Measurements from ENCODE around the gene ZBTB16. TPM values are rescaled to one million over a fixed set of nuclear protein-coding genes. Genes with fewer than 3 reads are reported as not detected.

ZBTB16 gene
- total and polyA plus RNA-seq, 5 donors: 49.8 to 89.7 (median 75.5) TPM

- ATAC-seq (peak; percentile 67 to 76), DNase-seq (peak in 1 of 3 donors; percentile 69)
- intact Hi-C loops (cut with DNase I): no loop called here
- Histone ChIP-seq H3K9me3 (ENCODE audit: control insufficient read depth, low read length) (no peaks in the 10 kb centered on the region), H3K4me1 (ENCODE audit: control insufficient read depth, insufficient read depth, low read length) (peaks cover 44% of the 10 kb centered on the region), H3K4me3 (ENCODE audit: low read length) (no peak overlapping the region), H3K27me3 (ENCODE audit: control insufficient read depth, insufficient read depth) (no peaks in the 10 kb centered on the region), H3K27ac (ENCODE audit: low read length) (peak overlapping the region; percentile 20)
- WGBS: 53% methylated on average over 6 of the region's 6 CpGs
Observed at GRCh38 chr11:114215871-114216795, 156.6 kb downstream of the ZBTB16 start.

DNA sequence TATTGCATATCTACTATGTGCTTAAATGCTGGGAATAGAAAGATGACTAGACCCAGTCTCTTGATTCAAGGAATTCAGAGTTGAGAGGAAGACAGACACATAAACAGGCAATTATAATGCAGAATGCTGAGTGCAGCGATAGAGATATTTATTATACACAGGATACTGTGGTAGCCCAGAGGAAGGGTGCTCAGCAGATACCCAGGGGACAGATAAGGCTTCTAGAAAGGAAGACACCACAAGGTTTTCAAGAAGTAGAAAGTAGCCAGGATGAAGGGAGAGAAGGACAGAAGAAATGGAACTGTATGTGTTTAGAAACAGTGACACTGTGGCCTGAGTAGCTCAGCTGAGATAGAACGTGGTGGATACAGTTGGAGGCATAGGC lies 157.3 kb downstream of the ZBTB16 start:
- no peak overlapping the region for H3K4me3 ChIP-seq (ENCODE audit: low read length)
- no peak overlapping the region for H3K27ac ChIP-seq (ENCODE audit: low read length)
- no peak for ATAC-seq
- H3K9me3 ChIP-seq (ENCODE audit: control insufficient read depth, low read length): no peaks in the 10 kb centered on the region
- no peak for DNase-seq
- WGBS: 75% methylated on average over 2 of the region's 2 CpGs
- intact Hi-C loops (cut with DNase I): no loop called here
- H3K4me1 ChIP-seq (ENCODE audit: control insufficient read depth, insufficient read depth, low read length): peaks cover 44% of the 10 kb centered on the region
- H3K27me3 ChIP-seq (ENCODE audit: control insufficient read depth, insufficient read depth): no peaks in the 10 kb centered on the region

GRCh38 chr11:114218508-114218907 lies 159.0 kb downstream of the ZBTB16 start:
- Histone ChIP-seq H3K27ac (ENCODE audit: low read length) (no peak overlapping the region), H3K9me3 (ENCODE audit: control insufficient read depth, low read length) (no peaks in the 10 kb centered on the region), H3K4me1 (ENCODE audit: control insufficient read depth, insufficient read depth, low read length) (peaks cover 44% of the 10 kb centered on the region), H3K4me3 (ENCODE audit: low read length) (no peak overlapping the region), H3K27me3 (ENCODE audit: control insufficient read depth, insufficient read depth) (no peaks in the 10 kb centered on the region)
- no peak for DNase-seq
- WGBS: 86% methylated on average over 3 of the region's 3 CpGs
- intact Hi-C loops (cut with DNase I): no loop called here
- no peak for ATAC-seq

- no peaks in the 10 kb centered on the region for H3K27me3 ChIP-seq (ENCODE audit: control insufficient read depth, insufficient read depth)
- peak overlapping the region; percentile 66 for H3K27ac ChIP-seq (ENCODE audit: low read length)
- no peak overlapping the region for H3K4me3 ChIP-seq (ENCODE audit: low read length)
- intact Hi-C loops (cut with DNase I): no loop called here
- ATAC-seq (peak; percentile 68 to 87), DNase-seq (peak in 2 of 3 donors; percentile 66 to 76)
- H3K9me3 ChIP-seq (ENCODE audit: control insufficient read depth, low read length): no peaks in the 10 kb centered on the region
- WGBS: 35% methylated on average over 6 of the region's 6 CpGs
- peaks cover 44% of the 10 kb centered on the region for H3K4me1 ChIP-seq (ENCODE audit: control insufficient read depth, insufficient read depth, low read length)
Observed at GRCh38 chr11:114219559-114220349, 160.2 kb downstream of the ZBTB16 start.

GRCh38 chr11:114221037-114221436 lies 161.5 kb downstream of the ZBTB16 start:
- H3K4me3 ChIP-seq (ENCODE audit: low read length): no peak overlapping the region
- no peak for DNase-seq
- no peak for ATAC-seq
- no peaks in the 10 kb centered on the region for H3K27me3 ChIP-seq (ENCODE audit: control insufficient read depth, insufficient read depth)
- no peaks in the 10 kb centered on the region for H3K9me3 ChIP-seq (ENCODE audit: control insufficient read depth, low read length)
- H3K27ac ChIP-seq (ENCODE audit: low read length): no peak overlapping the region
- intact Hi-C loops (cut with DNase I): no loop called here
- peaks cover 43% of the 10 kb centered on the region for H3K4me1 ChIP-seq (ENCODE audit: control insufficient read depth, insufficient read depth, low read length)
- 87% methylated on average over 2 of the region's 2 CpGs for WGBS

DNA sequence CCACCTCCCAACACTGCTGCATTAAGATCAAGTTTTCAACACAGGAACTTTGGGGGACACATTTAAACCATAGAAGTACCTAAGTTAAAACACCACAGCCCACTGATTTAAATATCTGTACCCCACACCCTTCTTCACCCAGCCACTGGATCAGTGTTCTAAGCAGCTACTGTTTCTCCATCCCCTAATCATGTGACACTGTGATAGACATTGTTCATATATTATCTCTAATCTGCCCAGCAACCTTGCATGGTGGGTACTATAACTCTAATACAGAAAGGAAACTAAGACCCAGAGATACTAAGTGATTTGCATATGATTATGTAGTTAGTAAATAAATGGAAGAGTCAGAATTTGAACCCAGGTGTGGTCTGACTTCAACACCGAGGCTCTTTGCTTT lies 166.2 kb downstream of the ZBTB16 start:
- 93% methylated on average over 1 of the region's 1 CpG for WGBS
- H3K27me3 ChIP-seq (ENCODE audit: control insufficient read depth, insufficient read depth): no peaks in the 10 kb centered on the region
- intact Hi-C loops (cut with DNase I): no loop called here
- H3K27ac ChIP-seq (ENCODE audit: low read length): no peak overlapping the region
- H3K9me3 ChIP-seq (ENCODE audit: control insufficient read depth, low read length): no peaks in the 10 kb centered on the region
- H3K4me3 ChIP-seq (ENCODE audit: low read length): no peak overlapping the region
- H3K4me1 ChIP-seq (ENCODE audit: control insufficient read depth, insufficient read depth, low read length): peaks cover 17% of the 10 kb centered on the region
- ATAC-seq (no peak), DNase-seq (no peak)

DNA sequence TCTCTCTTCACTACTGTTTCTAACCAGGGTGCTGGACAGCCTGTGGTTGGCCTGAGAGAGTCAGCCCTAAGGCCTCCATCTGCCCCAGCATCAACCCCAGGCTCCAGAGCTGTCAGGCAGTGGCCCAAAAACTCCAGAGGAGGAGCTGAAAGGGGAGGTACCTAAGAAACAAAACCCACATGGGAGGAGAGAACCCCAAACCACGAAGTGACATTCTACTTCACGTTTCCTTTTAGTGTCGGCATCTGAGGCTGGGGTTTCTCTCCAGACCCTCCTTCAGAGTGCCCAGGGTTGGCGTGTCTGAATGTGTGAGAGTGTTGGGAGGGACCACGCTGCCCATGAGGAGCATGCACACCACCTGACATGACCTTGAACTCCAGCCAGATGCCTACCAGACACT lies 166.8 kb downstream of the ZBTB16 start:
- H3K4me1 ChIP-seq (ENCODE audit: control insufficient read depth, insufficient read depth, low read length): peaks cover 18% of the 10 kb centered on the region
- no peak overlapping the region for H3K27ac ChIP-seq (ENCODE audit: low read length)
- no peaks in the 10 kb centered on the region for H3K9me3 ChIP-seq (ENCODE audit: control insufficient read depth, low read length)
- WGBS: 69% methylated on average over 5 of the region's 5 CpGs
- no peak overlapping the region for H3K4me3 ChIP-seq (ENCODE audit: low read length)
- no peaks in the 10 kb centered on the region for H3K27me3 ChIP-seq (ENCODE audit: control insufficient read depth, insufficient read depth)
- DNase-seq (peak in 1 of 3 donors; percentile 57), ATAC-seq (peak; percentile 17 to 23)
- intact Hi-C loops (cut with DNase I): no loop called here

DNA sequence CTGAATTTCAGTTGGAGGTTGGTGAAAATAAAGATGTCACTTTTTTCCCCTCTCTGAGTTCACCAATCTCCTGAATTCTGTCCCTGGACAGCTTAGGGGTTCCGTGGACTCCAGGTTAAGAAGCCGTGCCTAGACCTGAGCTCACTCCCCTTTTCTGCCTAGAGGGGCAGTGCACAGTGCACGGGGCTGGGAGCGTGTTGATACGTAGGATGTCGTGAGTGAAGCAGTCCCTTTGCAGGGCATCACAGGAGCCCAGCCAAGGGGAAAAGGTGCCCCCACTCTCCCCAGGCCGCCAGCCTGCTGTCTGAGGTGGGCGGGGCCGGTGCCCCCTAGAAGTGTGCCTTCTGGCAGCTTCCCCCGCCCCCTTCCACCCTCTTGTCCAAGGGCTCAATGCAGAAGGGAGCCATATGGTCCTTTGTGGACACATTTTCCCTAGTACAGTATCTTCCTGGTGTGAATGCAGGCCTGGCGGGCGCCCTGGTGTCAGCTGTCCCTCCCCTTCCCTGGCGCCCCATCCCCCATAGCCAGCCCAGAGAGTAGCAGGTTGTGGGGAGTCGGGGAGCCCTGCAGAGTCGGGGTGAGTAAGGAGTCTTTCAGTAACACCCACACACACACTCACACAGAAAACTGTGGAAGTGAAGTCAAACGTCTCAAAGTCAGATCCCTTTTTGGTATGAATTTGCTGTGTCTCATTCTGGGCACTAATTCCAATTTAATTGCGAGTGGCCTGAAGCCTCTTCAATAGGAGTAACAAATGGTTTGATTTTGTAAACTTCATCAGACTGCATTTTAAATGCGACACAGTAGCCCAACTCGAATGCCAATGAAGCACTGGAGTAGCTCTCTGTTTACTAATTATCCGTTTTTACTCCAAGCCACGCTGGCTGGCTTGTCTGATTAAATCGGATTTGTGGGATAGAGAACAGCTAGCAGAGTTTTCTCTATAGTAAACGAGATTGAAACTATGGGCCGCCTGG lies 169.2 kb downstream of the ZBTB16 start:
- H3K27ac ChIP-seq (ENCODE audit: low read length): no peak overlapping the region
- DNase-seq (peak in 1 of 3 donors; percentile 74), ATAC-seq (peak; percentile 2 to 8)
- no peak overlapping the region for H3K4me3 ChIP-seq (ENCODE audit: low read length)
- intact Hi-C loops (cut with DNase I): no loop called here
- no peaks in the 10 kb centered on the region for H3K9me3 ChIP-seq (ENCODE audit: control insufficient read depth, low read length)
- WGBS: 62% methylated on average over 24 of the region's 24 CpGs
- H3K27me3 ChIP-seq (ENCODE audit: control insufficient read depth, insufficient read depth): no peaks in the 10 kb centered on the region
- peaks cover 22% of the 10 kb centered on the region for H3K4me1 ChIP-seq (ENCODE audit: control insufficient read depth, insufficient read depth, low read length)

DNA sequence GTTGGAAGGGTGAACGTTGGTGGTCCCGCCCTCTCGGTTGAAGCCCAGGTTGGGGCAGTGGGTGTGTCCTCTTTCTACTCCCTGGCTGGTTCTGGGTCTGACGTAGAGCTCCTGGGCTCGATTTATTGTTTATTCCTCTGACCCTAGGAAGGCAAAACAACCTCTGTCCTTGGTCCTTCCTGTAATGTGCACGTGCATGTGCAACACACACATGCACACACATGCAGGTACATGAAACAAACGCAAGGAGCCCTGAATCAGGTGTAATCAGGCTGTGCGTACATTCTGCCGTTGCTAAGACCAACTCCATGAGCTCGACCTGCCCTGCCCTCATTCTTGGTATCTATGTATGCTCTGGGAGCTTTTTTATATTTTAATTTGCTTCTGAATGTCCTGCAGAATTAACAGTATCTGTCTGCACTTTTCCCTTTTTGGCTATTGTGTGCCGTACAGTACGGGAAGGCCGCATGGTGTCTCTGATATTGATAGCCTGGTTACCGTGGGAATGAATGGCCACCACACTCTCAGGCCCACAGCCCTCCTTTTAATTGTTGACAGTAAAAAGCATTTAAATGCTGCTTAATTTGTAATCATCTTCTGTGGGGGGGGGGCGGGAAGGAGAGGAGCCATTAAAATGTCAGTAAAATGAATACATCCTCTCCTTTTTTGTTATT lies 170.7 kb downstream of the ZBTB16 start:
- Histone ChIP-seq H3K27me3 (ENCODE audit: control insufficient read depth, insufficient read depth) (no peaks in the 10 kb centered on the region), H3K4me3 (ENCODE audit: low read length) (no peak overlapping the region), H3K27ac (ENCODE audit: low read length) (no peak overlapping the region), H3K4me1 (ENCODE audit: control insufficient read depth, insufficient read depth, low read length) (peaks cover 25% of the 10 kb centered on the region), H3K9me3 (ENCODE audit: control insufficient read depth, low read length) (no peaks in the 10 kb centered on the region)
- intact Hi-C loops (cut with DNase I): no loop called here
- no peak for ATAC-seq
- WGBS: 86% methylated on average over 15 of the region's 15 CpGs
- DNase-seq: peak in 1 of 3 donors; percentile 36
